ENCODE results near the gene AKT1. TPM values are rescaled to one million over a fixed set of nuclear protein-coding genes. Genes with fewer than 3 reads are reported as not detected.

Gene AKT1
- total RNA-seq, 1 donor from 2014 or later = 123 TPM

DNA sequence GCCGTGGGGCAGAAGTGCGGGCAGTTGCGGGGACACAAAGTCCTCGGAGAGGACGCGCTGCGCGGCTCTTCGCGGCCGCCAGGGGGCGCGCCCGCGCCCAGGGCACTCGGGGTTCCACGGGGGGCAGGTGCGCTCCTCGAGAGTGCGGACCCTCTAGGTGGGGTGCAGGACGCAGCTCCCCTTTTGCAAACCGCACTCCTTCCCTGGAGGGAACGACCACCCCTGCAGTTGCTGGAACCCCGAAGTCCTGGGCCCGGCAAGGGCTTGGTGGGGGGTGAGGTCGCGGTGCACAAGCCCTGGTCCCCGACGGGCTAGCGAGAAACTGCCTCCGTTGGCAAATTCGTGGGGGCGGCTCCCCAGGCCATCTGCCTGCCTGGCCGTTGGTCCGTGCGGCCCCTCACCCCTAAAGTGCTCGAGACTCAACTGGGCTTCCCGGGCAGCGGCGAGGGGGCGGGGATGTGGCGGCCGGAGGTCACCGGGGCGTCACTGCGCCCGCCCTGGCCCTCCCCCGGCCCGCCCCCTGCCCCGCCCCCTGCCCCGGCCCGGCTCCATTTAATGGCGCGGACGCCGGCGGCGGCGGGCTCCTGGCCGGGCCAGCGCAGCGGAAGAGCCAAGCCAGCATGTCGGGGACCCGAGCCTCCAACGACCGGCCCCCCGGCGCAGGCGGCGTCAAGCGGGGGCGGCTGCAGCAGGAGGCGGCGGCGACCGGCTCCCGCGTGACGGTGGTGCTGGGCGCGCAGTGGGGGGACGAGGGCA, 71.7 kb downstream of the AKT1 start, which contains the start of gene ADSS1:
Gene ADSS1 (plus strand): TSS at position 579 of the 756 bp plus-strand sequence. CDS start 42 bp downstream, at position 621.
- TF ChIP-seq, protein P1, sequence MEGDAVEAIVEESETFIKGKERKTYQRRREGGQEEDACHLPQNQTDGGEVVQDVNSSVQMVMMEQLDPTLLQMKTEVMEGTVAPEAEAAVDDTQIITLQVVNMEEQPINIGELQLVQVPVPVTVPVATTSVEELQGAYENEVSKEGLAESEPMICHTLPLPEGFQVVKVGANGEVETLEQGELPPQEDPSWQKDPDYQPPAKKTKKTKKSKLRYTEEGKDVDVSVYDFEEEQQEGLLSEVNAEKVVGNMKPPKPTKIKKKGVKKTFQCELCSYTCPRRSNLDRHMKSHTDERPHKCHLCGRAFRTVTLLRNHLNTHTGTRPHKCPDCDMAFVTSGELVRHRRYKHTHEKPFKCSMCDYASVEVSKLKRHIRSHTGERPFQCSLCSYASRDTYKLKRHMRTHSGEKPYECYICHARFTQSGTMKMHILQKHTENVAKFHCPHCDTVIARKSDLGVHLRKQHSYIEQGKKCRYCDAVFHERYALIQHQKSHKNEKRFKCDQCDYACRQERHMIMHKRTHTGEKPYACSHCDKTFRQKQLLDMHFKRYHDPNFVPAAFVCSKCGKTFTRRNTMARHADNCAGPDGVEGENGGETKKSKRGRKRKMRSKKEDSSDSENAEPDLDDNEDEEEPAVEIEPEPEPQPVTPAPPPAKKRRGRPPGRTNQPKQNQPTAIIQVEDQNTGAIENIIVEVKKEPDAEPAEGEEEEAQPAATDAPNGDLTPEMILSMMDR (conservative IDR thresholded peaks at IDR 0.05) = peak; percentile 96
- no peaks in the 10 kb centered on the region for H3K9me3 Mint-ChIP-seq
- peak within 1 kb of the TSS; percentile 79 for H3K4me3 Mint-ChIP-seq
- H3K4me1 Mint-ChIP-seq (ENCODE audit: unreplicated experiment) = peaks cover 9% of the 10 kb centered on the region
- H3K36me3 Mint-ChIP-seq = no peaks in the 10 kb centered on the region
- no peak for DNase-seq (ENCODE audit: extremely low spot score, unreplicated experiment)
- peaks cover 5% of the 10 kb centered on the region for H3K27me3 Mint-ChIP-seq
- no peak within 1 kb of the TSS for H3K27ac Mint-ChIP-seq

- H3K27ac Mint-ChIP-seq = no peak overlapping the region
- TF ChIP-seq, protein P1 (conservative IDR thresholded peaks at IDR 0.05) = no peak
- H3K27me3 Mint-ChIP-seq = peaks cover 3% of the 10 kb centered on the region
- DNase-seq (ENCODE audit: extremely low spot score, unreplicated experiment) = no peak
- no peaks in the 10 kb centered on the region for H3K9me3 Mint-ChIP-seq
- H3K4me1 Mint-ChIP-seq (ENCODE audit: unreplicated experiment) = peaks cover 9% of the 10 kb centered on the region
- no peak overlapping the region for H3K4me3 Mint-ChIP-seq
- H3K36me3 Mint-ChIP-seq = no peaks in the 10 kb centered on the region
These were observed 72.5 kb downstream of the AKT1 start for GRCh38 chr14:104722938-104723650.

DNA sequence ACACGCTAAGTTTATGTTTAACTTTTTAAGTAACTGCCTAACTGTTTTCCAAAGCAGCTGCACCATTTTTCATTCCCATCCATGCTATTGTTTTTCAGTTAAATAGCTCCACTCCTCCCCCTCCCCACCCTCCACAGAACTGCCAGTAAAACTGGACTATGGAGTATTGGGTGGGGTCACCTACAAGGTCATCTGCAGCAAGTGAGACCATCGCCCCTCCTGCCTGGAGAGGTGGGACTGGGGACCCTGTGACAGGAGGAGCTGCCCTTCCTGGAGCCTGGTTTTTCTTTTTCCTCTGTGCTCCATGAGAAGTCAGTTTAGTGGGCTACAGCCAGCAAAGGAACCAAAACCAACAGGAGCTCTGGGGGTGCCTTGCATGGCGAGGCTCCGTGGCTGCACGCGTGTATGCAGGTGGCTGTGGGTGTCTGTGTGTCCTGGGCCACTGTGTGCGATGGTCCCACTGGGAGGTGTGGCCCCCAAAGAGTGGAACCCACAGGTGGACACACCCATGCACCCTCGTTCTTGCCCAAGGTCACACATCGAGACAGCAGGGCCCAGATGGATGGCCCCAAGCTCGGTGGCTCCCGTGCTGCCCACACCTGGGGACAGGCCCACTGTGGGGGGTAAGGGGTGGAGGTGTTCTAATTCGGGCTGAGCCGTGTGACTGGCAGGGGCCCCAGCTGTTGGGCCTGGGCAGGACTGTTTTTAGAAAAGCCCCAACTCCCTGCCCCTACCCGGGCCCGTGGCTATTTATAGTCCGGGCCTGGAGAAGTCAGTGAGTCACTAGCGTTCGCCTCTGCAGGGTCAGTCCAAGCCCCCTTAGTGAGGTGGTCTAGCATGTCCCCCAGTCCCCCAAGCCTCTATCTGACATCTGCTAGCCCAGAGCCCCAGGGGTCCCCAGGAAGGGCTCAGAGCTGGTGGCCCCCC, 73.8 kb downstream of the AKT1 start:
- no peak overlapping the region for H3K27ac Mint-ChIP-seq
- no peaks in the 10 kb centered on the region for H3K27me3 Mint-ChIP-seq
- TF ChIP-seq, protein P1 (conservative IDR thresholded peaks at IDR 0.05) = no peak
- no peak for DNase-seq (ENCODE audit: extremely low spot score, unreplicated experiment)
- H3K9me3 Mint-ChIP-seq = no peaks in the 10 kb centered on the region
- peaks cover 5% of the 10 kb centered on the region for H3K36me3 Mint-ChIP-seq
- H3K4me1 Mint-ChIP-seq (ENCODE audit: unreplicated experiment) = peaks cover 9% of the 10 kb centered on the region
- H3K4me3 Mint-ChIP-seq = peak overlapping the region; percentile 52

Other genes with a start within 250 kb of the AKT1 start
- gene C14orf180, start 216.0 kb downstream of the AKT1 start, total RNA-seq (ENCODE audit: low replicate concordance) = not detected in 2 replicates
- gene TMEM179, start 191.0 kb downstream of the AKT1 start, total RNA-seq (ENCODE audit: low replicate concordance) = 5.6 and 9.0 TPM in 2 replicates
- 45.6 and 78.9 TPM in 2 replicates for gene INF2, start 106.1 kb downstream of the AKT1 start, total RNA-seq (ENCODE audit: low replicate concordance)
- 3.2 and 6.9 TPM in 2 replicates for gene ADSS1, start 71.5 kb downstream of the AKT1 start, total RNA-seq (ENCODE audit: low replicate concordance)
- 65.7 and 90.1 TPM in 2 replicates for gene SIVA1, start 42.6 kb downstream of the AKT1 start, total RNA-seq (ENCODE audit: low replicate concordance)
- 6.6 and 11.5 TPM in 2 replicates for gene ZBTB42, start 5.4 kb upstream of the AKT1 start, total RNA-seq (ENCODE audit: low replicate concordance)
- gene CEP170B, start 69.5 kb upstream of the AKT1 start, total RNA-seq (ENCODE audit: low replicate concordance) = 26.5 and 51.5 TPM in 2 replicates
- gene PLD4, start 129.1 kb upstream of the AKT1 start, total RNA-seq (ENCODE audit: low replicate concordance) = 0.17 TPM in 2 replicates
- 1.1 and 2.0 TPM in 2 replicates for gene AHNAK2, start 182.6 kb upstream of the AKT1 start, total RNA-seq (ENCODE audit: low replicate concordance)
- gene CLBA1, start 190.0 kb upstream of the AKT1 start, total RNA-seq (ENCODE audit: low replicate concordance) = 16.2 and 18.8 TPM in 2 replicates
- gene CDCA4, start 225.3 kb upstream of the AKT1 start, total RNA-seq (ENCODE audit: low replicate concordance) = 21.2 and 29.7 TPM in 2 replicates